ENCODE measurements around the gene COX6B2. TPM values are rescaled to one million over a fixed set of nuclear protein-coding genes. Genes with fewer than 3 reads are reported as not detected.
A peak's percentile ranks its signal among the peaks of the same experiment; 100 is the strongest.

The COX6B2 gene
- total and polyA plus RNA-seq, 2 of the 13 experiments (the other 11 are each of a cell fraction or from before 2014, with no cell fraction given) = 0.21 TPM; not detected in 1

DNA sequence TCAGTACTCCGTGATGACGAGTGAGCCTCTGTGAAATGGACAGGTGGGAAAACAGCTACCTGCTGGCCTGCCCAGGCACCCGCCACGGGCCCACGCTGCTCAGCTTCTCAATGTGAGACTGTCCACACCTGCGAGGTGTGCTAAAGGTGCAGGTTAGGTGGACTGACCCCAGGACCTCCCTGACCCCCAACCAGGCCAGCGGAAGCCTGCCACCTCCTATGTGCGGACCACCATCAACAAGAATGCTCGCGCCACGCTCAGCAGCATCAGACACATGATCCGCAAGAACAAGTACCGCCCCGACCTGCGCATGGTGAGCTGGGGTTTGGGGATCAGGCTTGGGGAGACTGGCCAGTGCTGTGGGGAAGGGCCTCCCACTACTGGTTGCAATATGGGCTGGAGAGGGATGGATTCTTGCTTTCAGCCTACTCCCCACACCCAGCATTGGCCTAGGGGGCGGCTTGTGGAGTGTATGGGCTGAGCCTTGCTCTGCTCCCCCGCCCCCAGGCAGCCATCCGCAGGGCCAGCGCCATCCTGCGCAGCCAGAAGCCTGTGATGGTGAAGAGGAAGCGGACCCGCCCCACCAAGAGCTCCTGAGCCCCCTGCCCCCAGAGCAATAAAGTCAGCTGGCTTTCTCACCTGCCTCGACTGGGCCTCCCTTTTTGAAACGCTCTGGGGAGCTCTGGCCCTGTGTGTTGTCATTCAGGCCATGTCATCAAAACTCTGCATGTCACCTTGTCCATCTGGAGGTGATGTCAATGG is 33.4 kb upstream of the COX6B2 start:
- peaks cover 47% of the 10 kb centered on the region for H3K4me1 ChIP-seq (ENCODE audit: insufficient read depth, low read length)
- H3K4me2 ChIP-seq (ENCODE audit: low read depth, low read length) = peak overlapping the region; percentile 96
- intact Hi-C loops (cut with micrococcal nuclease; ENCODE audit: unreplicated experiment) (loop anchor here (5.0 kb wide), 1 partner anchor 56 kb away; no protein-coding TSS in a partner anchor), in situ Hi-C loops (cut with HindIII; ENCODE audit: extremely low pct_ligation_motif_present, low pct_unique_long_range_greater_than_20kb) (no loop called here)
- no peaks in the 10 kb centered on the region; a peak in 1 of 5 replicates for H3K27me3 ChIP-seq (ENCODE audit: control insufficient read depth in 1 of 2, insufficient read depth in 2 of 2, low read length in 2 of 2)
- H4K20me1 ChIP-seq (ENCODE audit: insufficient read depth, low read length) = peaks cover 48% of the 10 kb centered on the region
- ChIA-PET CTCF (ENCODE audit: low intra/inter-chr PET ratio, low total read pairs) (no interaction called here), POLR2A (interaction anchor here (1.4 to 9.7 kb wide), 8 partner anchors 12 to 129 kb away, joined by 3 to 62 read pairs (median 6); partner anchors contain the start of genes HSPBP1, KMT5C and UBE2S)
- WGBS (ENCODE audit: low lambda C conversion rate) = 95% methylated on average over 22 of the region's 24 CpGs
- H3K9me3 ChIP-seq (ENCODE audit: low read length) = no peaks in the 10 kb centered on the region
- no TSS peak for BruUV-seq (replicated peaks)
- FAIRE-seq = no peak
- H3K27ac ChIP-seq (ENCODE audit: extremely low read length, insufficient read depth, low read length) = no peak overlapping the region
- H3K36me3 ChIP-seq (replicated peaks in 1 of 2; ENCODE audit: control insufficient read depth in 1 of 2, insufficient read depth in 2 of 2, low read length in 2 of 2) = peaks cover 16 to 35% of the 10 kb centered on the region in 2 experiments
- H3K4me3 ChIP-seq (replicated peaks in 1 of 3; ENCODE audit: insufficient read depth in 1 of 3, low read depth in 2 of 3, low read length in 3 of 3) = peak overlapping the region; percentile 86 to 100 (median 89)
- peak overlapping the region; percentile 96 for H3K9ac ChIP-seq (ENCODE audit: insufficient read depth, low read depth, low read length)
- DNase-seq (ENCODE audit: low spot score) = no peak
- H2AFZ ChIP-seq (ENCODE audit: low read length) = no peak overlapping the region
- TF ChIP-seq ZFP62 (CRISPR knock-in tag; IDR thresholded peaks at IDR 0.05) (no peak), RBFOX2 (IDR thresholded peaks at IDR 0.05; ENCODE audit: low read depth, low read length) (peak; percentile 52), AGO2 (optimal IDR thresholded peaks at IDR 0.05; ENCODE audit: low read depth, low read length) (peak; percentile 72), ZNF746 (CRISPR knock-in tag; IDR thresholded peaks at IDR 0.05) (0 out of 2 replicates have a peak, but pooled peaks have one; percentile 22), ZNF335 (CRISPR knock-in tag; IDR thresholded peaks at IDR 0.05) (no peak), ARID2 (CRISPR knock-in tag; IDR thresholded peaks at IDR 0.05; ENCODE audit: borderline replicate concordance) (peak; percentile 65; the same call in 1 of the 2 replicates), TOPORS (CRISPR knock-in tag; IDR thresholded peaks at IDR 0.05) (0 out of 2 replicates have a peak, but pooled peaks have one; percentile 54)
- TF ChIP-seq, protein P1, sequence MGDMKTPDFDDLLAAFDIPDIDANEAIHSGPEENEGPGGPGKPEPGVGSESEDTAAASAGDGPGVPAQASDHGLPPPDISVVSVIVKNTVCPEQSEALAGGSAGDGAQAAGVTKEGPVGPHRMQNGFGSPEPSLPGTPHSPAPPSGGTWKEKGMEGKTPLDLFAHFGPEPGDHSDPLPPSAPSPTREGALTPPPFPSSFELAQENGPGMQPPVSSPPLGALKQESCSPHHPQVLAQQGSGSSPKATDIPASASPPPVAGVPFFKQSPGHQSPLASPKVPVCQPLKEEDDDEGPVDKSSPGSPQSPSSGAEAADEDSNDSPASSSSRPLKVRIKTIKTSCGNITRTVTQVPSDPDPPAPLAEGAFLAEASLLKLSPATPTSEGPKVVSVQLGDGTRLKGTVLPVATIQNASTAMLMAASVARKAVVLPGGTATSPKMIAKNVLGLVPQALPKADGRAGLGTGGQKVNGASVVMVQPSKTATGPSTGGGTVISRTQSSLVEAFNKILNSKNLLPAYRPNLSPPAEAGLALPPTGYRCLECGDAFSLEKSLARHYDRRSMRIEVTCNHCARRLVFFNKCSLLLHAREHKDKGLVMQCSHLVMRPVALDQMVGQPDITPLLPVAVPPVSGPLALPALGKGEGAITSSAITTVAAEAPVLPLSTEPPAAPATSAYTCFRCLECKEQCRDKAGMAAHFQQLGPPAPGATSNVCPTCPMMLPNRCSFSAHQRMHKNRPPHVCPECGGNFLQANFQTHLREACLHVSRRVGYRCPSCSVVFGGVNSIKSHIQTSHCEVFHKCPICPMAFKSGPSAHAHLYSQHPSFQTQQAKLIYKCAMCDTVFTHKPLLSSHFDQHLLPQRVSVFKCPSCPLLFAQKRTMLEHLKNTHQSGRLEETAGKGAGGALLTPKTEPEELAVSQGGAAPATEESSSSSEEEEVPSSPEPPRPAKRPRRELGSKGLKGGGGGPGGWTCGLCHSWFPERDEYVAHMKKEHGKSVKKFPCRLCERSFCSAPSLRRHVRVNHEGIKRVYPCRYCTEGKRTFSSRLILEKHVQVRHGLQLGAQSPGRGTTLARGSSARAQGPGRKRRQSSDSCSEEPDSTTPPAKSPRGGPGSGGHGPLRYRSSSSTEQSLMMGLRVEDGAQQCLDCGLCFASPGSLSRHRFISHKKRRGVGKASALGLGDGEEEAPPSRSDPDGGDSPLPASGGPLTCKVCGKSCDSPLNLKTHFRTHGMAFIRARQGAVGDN (CRISPR knock-in tag; IDR thresholded peaks at IDR 0.05) = peak; percentile 8; the same call in 1 of the 2 replicates
- no peak for ATAC-seq
- peaks cover 30% of the 10 kb centered on the region for H3K79me2 ChIP-seq (ENCODE audit: insufficient read depth, low read length)

All from HepG2 (cell line).